ENCODE results near the gene RAD17. TPM values are rescaled to one million over a fixed set of nuclear protein-coding genes. Genes with fewer than 3 reads are reported as not detected.
A peak's percentile ranks its signal among the peaks of the same experiment; 100 is the strongest.

RAD17 gene
- total and polyA plus RNA-seq, 2 of the 8 experiments (the other 6 are each of a cell fraction or from before 2014, with no cell fraction given): 12.9 to 28.1 TPM

DNA sequence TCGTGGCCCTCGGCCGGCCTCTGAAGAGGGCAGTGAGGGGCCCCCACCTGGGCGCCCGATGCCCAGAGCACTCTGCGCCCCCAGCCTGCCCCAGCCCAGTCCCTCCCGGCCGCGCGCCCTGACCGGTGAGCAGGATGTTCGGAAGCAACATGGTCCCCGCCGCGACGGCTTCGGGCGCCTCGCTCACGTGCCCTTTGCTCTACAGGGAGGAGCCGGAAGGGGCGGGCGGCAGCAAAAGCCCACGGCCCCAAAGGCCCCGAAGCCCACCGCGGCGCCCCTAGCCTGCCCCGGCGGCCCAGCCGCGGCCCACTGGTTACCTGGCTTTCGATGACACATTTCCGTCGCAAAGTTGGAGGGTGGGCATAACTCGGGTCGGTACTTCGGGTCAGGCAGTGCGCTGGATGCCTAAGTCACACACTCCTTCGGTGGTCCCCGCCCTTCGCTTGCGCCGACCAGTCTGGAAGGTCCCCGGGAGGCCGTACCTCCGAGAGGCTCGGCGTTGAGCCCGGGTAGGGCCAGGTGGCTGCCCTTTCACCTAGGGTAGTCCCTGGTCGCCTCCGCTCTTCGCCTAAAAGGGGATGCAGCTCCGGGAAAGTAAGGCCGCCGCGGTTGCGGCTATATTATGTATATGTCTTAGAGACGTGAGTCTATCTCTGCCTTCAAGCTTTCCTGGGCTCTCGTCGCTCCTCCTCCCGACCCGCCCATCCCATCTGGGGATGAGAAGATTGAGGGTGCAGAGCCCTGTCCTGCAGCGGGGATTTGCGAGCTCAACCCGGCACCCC, at the start of gene RAD17, which contains the start of the genes AK6 and TAF9 (continued):
- TF ChIP-seq, protein P1, sequence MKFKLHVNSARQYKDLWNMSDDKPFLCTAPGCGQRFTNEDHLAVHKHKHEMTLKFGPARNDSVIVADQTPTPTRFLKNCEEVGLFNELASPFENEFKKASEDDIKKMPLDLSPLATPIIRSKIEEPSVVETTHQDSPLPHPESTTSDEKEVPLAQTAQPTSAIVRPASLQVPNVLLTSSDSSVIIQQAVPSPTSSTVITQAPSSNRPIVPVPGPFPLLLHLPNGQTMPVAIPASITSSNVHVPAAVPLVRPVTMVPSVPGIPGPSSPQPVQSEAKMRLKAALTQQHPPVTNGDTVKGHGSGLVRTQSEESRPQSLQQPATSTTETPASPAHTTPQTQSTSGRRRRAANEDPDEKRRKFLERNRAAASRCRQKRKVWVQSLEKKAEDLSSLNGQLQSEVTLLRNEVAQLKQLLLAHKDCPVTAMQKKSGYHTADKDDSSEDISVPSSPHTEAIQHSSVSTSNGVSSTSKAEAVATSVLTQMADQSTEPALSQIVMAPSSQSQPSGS (IDR thresholded peaks at IDR 0.05; ENCODE audit: low read length): no peak
- TF ChIP-seq CHD2 (IDR thresholded peaks at IDR 0.05; ENCODE audit: low read length) (no peak; the same call in 1 of the 2 replicates), HDAC6 (IDR thresholded peaks at IDR 0.05; ENCODE audit: low read depth, low read length) (no peak), BCL11A (IDR thresholded peaks at IDR 0.05; ENCODE audit: low read depth in 2 of 2, low read length in 2 of 2) (no peak), RNF2 (IDR thresholded peaks at IDR 0.05; ENCODE audit: borderline replicate concordance, low read depth, low read length, missing control alignments, poor library complexity, severe bottlenecking) (no peak), NRF1 (IDR thresholded peaks at IDR 0.05; ENCODE audit: low read depth, low read length) (no peak), CTBP2 (IDR thresholded peaks at IDR 0.05; ENCODE audit: borderline replicate concordance, insufficient read depth, insufficient read length, low read length) (no peak), RBBP5 (IDR thresholded peaks at IDR 0.05; ENCODE audit: borderline replicate concordance, low read depth, low read length) (peak; percentile 65; the same call in 1 of the 2 replicates), SUZ12 (IDR thresholded peaks at IDR 0.05; ENCODE audit: low read length) (no peak), SIRT6 (IDR thresholded peaks at IDR 0.05; ENCODE audit: low read length) (peak; percentile 23), ASH2L (IDR thresholded peaks at IDR 0.05; ENCODE audit: low read length) (peak; percentile 69), RFX5 (IDR thresholded peaks at IDR 0.05; ENCODE audit: borderline replicate concordance, low read depth, low read length) (no peak; the same call in 1 of the 2 replicates), TAF1 (IDR thresholded peaks at IDR 0.05; ENCODE audit: low read depth, low read length) (peak; percentile 89), POLR2AphosphoS5 (IDR thresholded peaks at IDR 0.05; ENCODE audit: low read depth, low read length) (peak; percentile 91), BRCA1 (IDR thresholded peaks at IDR 0.05; ENCODE audit: low read depth, low read length) (no peak), CBX5 (IDR thresholded peaks at IDR 0.05; ENCODE audit: low read depth, low read length) (no peak), SIX5 (IDR thresholded peaks at IDR 0.05; ENCODE audit: low read depth, low read length) (no peak), BACH1 (IDR thresholded peaks at IDR 0.05; ENCODE audit: low read length) (no peak), HDAC2 (IDR thresholded peaks at IDR 0.05; ENCODE audit: borderline replicate concordance in 1 of 2, low read depth in 2 of 2, low read length in 2 of 2) (0 out of 4 replicates have a peak, but pooled peaks of 1 of the 2 experiments have one; percentile 10), EGR1 (IDR thresholded peaks at IDR 0.05; ENCODE audit: borderline replicate concordance, low read depth, low read length) (no peak)
- TF ChIP-seq, protein P2, sequence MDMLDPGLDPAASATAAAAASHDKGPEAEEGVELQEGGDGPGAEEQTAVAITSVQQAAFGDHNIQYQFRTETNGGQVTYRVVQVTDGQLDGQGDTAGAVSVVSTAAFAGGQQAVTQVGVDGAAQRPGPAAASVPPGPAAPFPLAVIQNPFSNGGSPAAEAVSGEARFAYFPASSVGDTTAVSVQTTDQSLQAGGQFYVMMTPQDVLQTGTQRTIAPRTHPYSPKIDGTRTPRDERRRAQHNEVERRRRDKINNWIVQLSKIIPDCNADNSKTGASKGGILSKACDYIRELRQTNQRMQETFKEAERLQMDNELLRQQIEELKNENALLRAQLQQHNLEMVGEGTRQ (IDR thresholded peaks at IDR 0.05; ENCODE audit: low read length): peak; percentile 82
